HG02678 (cell line): ENCODE measurements around the gene COPE.

Experiments used
- ATAC-seq: cut with Tn5 transposase; IDR thresholded peaks from one replicate; pipeline ENCODE4 v1.9.1; 2021; ENCODE audit warnings: mild to moderate bottlenecking, moderate library complexity; ENCODE audit not compliant: unreplicated experiment

COPE gene

GRCh38 chr19:18853755-18854427, 65.3 kb downstream of the COPE start:
- no peak for ATAC-seq

DNA sequence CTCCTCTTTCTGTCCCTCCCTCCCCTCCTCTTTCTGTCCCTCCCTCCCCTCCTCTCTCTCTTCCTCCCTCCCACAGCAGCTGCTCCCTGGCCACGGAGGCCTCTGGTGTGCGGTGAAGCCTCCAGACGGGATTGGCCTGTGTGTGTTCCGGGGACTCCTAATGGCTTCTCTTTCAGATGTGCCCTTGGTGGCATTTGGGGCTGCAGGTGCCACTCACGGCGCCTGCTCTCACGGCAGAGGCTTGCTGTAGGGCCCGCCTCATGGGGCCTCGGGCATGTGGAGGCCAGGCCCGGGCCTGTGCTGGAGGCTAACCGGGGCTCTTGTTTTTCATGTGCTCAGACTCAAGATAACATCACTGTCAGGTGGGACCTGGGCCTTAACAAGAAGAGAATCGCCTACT, 66.5 kb downstream of the COPE start:
- ATAC-seq: no peak

DNA sequence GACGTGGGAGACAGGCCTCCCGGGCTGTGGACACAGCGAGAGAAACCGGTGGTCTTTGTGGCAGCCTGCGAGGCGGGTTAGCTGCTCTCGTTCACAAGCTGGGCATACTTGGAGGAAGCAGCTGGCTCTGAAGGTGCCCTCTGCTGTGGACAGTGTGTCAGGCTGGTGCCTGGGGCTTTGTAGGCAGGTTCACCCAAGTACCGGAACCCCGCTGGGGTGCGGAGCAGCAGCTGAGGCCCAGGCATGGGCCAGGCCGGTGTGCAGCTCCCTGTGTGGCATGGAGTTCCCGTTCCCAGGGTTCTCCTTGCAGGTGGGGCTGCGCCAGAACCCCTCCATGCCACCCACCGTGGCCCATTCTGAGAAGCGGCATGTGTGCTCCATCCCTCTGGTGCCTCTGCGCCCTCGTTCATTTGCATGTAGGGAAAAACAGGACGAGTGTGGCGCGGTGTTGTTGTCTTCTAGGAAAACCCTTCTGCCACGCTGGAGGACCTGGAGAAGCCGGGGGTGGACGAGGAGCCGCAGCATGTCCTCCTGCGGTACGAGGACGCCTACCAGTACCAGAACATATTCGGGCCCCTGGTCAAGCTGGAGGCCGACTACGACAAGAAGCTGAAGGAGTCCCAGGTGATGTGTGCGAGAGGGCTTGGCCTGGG, 67.4 kb downstream of the COPE start:
- ATAC-seq: no peak

DNA sequence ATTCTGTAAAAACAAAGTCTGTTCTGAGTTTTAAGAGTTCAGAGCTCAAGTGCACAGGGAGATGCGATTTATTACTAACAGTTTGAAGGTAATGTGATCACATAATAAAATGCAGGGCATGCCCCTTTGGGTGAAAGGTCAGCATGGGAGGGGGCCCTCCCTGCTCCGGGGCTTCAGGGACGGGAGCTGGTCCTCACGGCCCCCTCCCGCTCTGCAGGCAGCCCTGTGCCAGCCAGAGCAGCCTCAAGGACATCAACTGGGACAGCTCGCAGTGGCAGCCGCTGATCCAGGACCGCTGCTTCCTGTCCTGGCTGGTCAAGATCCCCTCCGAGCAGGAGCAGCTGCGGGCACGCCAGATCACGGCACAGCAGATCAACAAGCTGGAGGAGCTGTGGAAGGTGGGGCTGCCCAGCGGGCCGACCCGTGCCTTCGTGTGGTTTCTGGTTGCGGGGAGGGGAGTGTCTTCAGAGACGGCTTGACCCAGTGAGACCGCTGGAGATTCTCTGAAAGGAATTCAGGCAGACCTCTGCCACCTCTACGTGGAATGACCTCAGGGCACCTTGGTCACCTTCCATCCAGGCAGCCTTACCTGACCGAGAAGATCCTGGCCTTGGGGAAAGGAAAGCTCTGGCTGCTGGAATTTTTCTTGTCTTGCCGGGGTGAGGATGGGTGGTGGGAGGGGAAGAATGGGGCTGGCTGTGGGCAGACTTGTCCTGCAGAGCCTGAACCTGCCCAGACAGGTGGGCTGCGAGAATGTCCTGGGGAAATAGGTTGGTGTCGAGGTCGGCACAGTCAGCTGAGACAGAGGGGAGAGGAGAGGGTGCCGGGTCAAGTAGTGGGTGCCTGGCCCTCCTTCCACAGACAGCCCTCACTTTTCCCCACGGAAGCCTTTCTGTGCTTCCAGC, 68.5 kb downstream of the COPE start:
- no peak for ATAC-seq

GRCh38 chr19:18849838-18850400, 69.3 kb downstream of the COPE start:
- ATAC-seq: no peak
